NK-92 (cell line): ENCODE results near the gene CDH4.

Experiments used
- DNase-seq: peaks from one replicate; lab custom pipeline; 2025; ENCODE audit not compliant: unreplicated experiment; lab: John Stamatoyannopoulos, UW

CDH4 gene

DNA sequence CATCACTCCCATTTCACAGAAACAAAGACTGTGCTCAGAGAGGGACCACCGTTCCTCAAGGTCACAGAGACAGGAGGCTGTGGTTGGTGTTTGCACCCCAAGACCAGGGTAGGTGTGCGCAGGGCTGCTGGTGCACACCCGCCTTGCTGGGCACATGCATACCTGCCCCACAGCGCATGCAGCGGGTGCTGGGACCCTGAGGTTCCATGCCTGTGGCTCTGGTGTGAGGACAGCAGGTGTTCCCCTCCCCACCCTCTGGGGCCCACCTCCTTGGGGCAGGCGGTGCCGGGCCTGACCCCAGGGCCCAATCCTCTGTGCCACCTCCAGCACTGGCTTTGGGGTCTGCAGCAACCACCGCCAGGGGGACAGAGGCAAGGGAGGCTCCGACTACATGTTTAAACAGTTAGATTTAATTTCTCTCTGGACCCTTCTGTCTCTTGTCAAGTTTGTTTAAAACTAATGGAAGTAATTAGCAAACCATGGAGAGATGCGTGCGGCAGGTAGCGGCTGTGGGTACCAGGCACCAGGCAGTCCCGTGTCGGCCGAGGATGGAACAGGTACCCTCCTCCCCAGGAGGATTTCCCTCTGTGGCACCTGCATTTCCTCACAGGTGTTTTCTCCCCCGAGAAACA lies 485.9 kb downstream of the CDH4 start:
- no peak for DNase-seq

DNA sequence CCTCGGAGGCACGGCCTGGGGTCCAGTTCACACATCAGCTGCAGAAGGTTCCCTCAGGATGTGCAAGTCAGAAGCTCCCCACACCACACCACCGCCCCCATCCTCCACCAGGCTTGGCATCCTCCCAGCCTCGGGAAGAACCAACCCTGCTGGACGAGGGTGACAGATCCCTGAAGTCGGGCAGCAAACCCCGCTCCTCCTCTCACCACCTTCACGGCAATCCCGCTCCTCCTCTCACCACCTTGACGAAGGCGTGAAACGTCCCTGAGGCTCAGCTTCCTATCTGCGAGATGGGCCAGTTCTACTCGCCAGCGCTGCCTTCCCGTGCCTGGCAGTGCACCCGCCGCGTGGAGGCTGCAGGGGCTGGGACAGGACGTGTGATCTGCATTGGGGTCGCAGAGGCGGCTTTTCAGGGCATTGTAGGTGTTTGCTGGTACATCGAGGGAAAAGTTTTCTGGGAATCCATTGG lies 486.6 kb downstream of the CDH4 start:
- no peak for DNase-seq

DNA sequence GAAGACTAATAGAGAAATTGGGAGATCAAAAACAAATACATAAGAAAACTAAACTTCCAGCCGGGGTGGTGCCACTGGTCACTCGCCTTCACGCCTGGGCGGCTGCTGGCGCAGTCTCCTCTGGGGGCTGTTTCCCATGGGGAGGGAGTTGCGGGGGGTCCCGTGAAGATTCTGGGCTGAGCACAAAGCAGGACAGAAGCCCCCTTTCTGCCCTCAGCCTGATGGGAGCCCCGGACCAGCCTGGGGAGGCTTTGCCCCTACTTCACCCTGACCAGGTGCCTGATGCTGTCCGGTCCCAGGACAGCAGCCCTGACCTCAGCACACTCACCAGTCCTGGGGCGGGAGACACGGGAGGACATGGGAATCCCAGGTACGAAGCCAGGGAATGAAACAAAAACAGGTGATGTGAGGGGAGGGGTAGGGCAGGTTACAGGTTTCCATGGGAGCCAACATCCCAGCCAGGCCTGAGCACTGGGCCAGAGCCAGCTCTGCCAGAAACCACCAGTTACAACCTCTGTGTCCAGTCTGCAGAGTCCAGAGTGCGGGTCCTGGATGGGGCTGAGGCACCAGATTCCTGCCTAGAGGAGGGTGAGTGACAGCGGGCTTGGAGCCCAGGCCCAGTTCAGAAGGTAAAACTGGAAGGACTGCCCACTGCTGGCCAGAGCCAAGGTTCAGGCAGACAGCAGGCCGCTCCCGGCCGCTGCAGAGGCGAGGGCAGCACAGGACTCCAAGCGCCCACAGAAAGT lies 487.2 kb downstream of the CDH4 start:
- DNase-seq, result no peak

DNA sequence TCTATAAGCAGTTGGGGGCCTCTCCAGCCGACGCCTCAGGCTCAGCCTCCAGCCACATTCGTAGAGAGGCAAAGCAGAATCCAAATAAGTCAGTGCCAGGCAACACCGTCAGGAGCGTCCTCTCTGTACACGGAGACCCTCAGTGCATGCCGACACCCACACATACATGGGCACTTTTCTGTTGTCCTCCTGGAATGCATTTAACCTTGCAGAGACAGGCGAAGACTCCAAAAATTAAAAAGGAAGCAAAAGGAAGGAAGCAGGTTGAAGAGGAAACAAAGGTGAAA lies 487.7 kb downstream of the CDH4 start:
- DNase-seq, result no peak

DNA sequence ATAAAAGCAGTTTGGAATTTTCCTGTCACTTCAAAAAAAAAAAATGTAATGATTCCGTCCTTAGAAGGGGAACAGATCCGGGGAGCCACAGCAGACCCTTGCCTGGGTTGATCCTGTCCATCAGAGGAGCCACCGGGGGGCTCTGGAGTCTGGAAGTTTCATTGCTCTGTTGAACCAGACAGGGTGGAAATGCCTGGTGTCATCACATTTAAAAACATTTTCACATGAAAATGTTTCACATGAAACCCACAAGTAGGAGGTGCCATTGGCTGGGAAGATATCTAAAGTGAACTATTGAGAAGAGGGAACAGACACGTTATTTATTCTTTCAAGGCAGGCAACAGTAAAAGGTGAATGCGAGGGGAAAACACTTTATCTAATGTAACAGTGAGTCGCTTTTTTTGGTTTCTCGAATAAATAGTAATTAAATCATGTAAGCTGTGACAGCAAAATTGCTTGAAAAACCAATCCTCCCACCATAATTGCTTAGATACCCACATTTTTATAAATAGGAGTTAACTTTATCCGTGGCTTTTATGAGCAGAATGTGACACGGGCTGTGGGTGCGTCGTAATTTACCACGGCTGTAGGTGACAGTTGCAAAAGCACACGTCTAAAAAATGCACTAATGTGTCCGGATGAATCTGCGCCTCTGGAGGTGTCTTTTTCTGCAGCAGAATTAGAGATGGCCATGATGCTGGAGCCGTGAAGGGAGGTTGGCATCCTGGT lies 490.2 kb downstream of the CDH4 start:
- no peak for DNase-seq

DNA sequence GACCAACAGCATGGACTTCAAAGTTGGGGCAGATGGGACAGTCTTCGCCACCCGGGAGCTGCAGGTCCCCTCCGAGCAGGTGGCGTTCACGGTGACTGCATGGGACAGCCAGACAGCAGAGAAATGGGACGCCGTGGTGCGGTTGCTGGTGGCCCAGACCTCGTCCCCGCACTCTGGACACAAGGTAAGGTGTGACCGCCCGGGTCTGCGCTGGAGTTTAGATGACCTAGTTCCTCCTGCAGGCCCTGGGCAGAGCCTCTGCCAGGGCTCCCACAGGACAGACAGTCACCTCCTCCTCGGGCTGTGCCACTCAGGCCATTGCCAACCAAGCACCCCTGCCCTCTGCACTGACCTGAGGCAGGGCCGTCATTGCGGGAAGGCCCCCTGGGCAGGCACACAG lies 491.5 kb downstream of the CDH4 start:
- no peak for DNase-seq

DNA sequence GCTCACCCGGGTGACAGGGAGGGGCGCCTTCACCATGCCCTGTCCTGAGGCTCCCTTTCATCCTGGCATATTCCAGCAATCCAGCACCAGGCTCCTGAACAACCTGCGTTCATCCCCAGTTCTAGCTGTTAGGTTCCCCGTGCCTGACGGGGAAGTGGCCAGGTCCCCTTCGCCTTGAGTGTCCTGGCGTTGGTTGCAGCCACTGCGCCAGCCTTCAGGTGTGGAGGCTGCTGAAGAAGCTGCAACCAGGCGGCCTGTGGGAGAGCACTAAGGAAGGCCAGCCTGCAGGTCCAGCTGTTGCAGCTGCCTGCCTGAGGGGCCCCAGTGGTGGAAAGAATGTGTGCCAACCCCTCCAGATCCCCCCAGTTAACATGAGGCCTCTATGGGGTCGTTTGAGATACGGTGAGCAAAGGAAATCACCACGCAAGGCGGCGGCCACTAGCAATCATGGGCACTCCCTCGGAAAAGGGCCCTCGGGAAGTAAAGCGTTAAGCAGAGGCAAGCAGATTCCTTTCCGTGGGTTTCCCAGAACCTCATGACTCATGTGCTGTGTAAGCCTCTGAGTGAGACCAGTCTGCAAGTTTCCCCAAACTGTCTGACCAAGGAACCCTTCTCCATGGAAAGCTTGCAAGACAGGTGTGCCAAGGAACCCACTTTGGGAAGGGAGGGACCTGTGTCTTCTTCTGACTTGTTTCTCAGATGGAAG lies 492.8 kb downstream of the CDH4 start:
- no peak for DNase-seq

DNA sequence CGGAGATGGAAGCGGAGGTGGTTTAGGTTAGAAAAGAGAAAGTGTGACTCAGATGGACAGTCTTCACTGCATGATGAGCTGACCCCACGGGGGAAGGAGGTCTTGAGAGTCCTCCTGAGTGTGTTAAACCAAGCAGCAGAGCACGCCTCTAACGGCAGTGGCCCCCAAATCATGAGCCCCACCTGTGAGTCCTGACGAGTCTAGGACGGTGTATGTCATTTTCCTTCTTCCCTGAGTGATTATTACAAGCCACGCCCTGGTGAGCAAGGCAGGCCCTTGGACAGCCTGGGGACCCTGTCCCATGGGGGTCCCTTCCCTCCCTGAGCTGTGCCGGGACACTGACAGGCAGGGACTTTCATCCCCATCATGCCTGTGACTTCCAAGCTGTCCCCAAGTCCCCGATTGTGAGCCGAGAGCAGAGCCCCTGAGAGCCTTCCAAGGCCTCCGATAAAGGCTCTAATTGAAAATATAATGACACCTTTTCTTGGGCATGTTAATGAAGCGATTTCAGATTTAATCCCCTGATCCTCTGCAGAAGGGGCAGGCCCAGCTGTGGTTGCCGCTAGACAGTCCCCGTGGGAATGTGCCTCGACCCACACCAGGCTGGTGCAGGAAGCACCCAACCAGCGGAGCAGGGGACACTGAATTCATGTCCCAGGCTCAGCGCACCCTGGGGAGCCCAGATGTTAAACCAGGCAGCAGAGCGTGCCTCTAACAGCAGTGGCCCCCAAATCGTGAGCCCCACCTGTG lies 493.5 kb downstream of the CDH4 start:
- DNase-seq, result no peak

DNA sequence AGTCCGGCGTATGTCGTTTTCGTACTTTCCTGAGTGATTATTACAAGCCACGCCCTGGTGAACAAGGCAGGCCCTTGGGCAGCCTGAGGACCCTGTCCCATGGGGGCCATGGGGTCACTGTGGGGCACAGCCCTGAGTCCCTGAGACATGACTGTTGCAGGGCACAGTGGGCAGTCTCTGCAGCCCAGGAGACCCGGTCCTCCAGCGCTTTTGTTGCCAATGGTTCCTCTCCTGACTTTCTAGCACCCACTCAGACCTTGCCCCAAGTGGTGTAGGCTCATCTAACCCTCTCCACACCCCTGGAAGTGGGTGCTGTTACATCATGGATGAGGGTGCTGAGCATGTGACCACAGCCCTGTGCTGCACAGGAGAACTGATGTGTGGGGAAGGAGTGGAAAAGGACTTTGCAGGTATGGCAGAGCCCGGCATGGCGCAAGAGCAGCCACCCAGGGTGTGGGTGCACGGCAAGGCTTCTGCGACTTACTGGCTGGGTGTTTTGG lies 494.1 kb downstream of the CDH4 start:
- DNase-seq, result no peak

DNA sequence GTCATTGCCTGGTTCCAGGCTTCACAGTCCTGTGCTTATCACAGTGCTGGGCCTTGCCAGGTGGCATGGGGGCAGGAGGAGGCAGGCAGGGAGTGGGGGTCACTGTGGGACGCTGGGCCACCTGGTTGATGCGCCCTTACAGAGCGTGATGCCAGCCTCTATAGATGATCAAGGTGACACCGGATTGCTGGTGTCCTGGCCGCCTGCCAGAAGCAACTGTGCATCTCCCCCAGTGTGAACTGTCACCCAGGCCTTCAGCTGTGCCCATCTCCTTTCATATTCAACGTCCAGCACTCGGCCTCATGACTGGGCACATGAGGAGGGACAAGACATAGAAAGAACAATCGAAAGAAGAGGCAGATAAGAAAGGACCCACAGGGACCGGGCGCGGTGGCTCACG lies 494.7 kb downstream of the CDH4 start:
- DNase-seq, result no peak

DNA sequence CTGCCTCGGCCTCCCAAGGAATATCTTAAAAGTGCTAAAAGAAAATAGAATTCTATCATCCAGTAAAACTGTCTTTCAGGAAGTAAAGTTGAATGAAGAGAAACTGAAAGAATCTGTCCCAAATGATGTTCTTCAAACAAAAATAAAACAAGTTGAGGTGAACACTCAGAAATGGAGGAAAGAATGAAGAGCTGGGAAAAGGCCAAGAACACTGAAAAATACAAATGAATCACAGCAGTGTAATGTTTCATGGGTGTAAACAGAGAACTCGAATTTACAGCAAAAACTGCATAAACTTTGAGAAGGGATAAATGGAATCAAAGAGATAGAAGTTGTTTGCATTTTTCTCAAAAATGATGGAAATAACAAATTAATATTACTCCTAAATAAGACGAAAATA lies 496.3 kb downstream of the CDH4 start:
- DNase-seq, result no peak

DNA sequence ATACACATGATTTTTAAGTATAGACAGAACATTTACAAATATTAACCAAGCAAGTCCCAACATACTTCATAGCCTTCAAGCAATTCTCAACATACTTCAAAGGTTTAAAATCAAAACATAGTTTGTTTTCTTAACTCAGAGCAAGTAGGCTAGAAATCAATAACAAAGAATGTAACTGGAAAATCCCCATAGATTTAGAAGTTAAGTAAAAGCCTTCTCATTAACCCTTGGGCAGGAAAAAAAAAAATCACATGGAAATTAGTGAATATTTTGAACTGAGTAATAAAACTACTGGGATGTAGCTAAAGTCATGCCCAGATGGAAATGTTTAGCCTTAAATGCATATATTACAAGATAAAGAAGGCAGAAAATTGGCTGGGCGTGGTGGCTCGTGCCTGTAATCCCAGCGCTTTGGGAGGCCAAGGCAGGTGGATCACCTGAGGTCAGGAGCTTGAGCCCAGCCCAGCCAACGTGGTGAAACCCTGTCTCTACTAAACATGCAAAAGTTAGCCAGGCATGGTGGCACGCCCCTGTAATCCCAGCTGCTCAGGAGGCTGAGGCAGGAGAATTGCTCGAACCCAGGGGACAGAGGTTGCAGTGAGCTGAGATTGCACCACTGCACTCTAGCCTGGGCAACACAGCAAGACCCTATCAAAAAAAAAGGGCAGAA lies 497.5 kb downstream of the CDH4 start:
- DNase-seq, result no peak

DNA sequence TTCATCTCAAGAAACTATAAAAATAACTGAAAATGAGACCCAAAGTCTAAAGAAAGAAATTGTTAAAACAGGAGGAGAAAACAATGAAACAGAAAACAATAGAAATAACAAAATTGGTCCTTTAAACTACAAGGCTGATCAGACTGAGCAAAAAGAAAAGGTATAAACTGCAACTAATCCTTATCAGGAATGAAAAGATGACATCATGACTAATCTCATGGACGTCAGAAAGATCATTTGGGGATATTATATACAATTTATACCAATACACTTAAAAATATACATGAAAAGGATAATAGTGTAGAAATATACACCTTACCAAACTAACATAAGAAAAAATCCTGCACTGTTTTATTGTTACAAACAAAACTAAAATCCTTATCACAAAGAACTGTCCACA lies 498.0 kb downstream of the CDH4 start:
- DNase-seq, result no peak

DNA sequence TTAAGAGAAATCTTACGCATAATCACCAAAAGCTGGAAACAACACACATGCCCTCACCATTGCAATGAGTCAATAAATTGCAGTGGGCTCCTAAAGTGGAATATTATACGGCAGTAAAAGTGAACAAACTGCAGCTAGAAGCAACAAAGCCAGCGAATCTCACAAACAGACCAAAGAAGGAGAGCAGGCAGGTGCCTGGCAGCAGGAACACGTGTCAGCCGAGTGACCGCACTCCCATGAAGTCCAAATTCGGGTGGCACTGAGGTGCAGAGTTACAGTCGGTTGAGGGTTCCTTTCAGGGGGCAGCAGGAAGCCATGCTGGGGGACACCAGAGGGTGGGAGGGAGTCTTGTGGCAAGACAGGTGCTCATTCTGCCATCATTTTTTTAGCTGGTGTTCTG lies 500.5 kb downstream of the CDH4 start:
- no peak for DNase-seq

DNA sequence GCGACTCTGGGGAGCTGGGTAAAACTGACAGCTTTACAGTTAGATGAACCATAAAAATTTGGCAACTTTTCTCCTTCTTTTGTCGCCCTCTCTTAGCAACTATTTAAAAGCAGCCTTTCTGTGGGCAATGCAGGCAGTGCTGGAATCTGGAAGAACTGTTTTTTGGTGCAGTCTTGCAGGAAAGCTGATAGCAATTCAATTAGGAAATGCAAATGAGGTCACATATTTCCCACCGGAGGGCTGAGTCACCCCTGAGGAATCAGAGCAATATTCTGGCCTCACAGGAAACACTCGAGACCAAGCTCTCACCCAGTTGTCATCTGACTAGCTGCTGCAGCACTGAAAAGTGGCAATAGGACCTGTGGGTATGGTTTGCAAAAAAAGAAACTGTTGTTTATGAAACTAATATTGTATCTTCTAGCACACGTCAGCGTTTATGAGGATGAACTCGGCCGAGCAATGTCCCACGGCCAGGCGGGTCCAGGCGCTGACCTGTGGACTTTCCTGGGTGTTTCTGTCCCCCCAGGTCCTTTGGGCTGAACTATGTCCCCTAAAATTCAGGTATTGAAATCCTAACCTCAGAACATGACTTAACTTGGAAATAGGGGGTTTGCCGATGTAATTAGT lies 501.4 kb downstream of the CDH4 start:
- no peak for DNase-seq

DNA sequence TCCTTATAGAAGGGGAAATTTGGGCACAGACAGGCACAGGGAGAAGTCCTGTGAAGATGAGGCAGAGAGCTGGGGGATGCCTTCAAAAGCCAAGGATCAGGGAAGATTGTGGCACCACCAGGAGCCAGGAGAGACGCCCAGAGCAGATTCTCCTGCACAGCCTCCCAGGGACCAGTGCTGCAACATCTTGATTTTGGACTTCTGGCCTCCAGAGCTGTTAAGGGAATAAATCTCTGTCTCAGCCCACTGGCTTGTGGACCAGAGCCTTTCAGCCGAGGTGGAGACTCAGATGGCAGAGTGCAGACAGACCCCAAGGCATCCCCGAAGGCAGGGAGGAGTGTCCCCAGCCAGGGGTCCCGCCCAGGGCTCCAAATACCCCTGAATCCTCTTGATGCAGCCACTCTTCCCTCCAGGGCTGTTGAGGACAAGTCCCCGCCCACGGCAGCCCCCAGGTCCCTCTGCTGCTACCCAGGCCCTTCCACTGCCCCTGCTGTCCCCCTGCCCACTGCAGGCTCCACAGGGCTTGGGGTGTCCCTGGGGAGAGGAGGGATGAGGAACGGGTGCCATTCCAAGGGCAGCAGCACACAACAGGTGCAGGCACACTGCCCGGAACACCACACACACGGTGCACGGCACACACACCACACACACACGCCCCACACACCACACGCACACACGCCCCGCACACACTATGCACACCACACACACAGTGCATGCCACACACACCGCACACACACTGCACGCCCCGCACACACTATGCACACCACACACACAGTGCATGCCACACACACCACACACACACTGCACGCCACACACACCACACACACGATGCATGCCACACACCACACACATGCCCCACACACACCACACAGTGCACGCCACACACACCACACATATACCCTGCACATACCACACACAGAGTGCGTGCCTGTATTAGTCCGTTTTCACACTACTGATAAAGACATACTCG lies 502.2 kb downstream of the CDH4 start:
- no peak for DNase-seq

DNA sequence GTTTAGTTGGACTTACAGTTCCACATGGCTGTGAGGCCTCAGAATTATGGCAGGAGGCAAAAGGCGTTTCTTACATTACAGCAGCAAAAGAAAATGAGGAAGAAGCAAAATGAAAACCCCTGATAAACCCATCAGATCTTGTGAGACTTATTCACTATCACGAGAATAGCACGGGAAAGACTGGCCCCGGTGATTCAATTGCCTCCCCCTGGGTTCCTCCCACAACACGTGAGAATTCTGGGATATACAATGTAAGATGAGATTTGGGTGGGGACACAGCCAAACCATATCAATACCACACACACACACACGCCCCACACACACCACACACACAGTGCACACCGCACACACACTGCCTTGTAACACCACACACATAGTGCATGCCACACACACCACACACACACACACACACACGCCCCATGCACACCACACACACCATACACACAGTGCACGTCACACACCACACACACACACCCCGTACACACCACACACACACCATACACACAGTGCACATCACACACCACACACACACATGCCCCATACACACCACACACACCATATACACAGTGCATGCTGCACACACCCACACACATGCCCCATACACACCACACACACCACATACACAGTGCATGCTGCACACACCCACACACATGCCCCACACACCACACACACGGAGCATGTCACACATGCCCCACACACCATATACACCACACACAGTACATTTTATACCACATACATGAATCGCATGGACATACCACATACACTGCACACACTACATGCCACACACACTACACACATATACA lies 503.1 kb downstream of the CDH4 start:
- no peak for DNase-seq
